Stimulated activated CD4-positive, alpha-beta T cell treated with anti-CD3 and anti-CD28 coated beads, TNF-alpha, amount 100 ng/mL, for 1 hour (primary cell): Measurements from ENCODE around the gene PIANP.

ENCODE experiments used
- DNase-seq, 3 donors: peaks; one replicate each; pipeline ENCODE4 v3.0.0-alpha.2; 2020; ENCODE audit warnings: low read depth in 3 of 3, low spot score in 1 of 3

Gene PIANP

DNA sequence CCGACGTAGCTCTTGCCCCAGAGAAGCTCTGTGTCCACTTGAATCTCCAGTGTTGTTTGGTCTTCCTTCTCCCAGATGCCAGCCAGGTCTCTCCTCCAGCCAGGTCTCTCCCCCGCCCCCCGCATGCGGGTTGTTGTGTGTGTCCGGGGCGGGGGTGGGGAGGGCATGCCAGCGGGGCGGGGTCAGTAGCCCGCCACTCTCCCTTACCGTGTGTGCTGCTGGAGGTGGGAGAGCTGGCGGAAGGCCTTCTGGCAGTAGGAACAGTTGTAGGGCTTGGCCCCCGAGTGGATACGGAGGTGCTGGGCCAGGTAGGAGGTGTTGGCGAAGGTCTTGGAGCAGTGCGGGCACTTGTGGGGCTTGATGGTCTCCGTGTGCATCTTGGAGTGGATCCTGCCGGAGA lies 28.5 kb downstream of the PIANP start:
- DNase-seq, result no peak

DNA sequence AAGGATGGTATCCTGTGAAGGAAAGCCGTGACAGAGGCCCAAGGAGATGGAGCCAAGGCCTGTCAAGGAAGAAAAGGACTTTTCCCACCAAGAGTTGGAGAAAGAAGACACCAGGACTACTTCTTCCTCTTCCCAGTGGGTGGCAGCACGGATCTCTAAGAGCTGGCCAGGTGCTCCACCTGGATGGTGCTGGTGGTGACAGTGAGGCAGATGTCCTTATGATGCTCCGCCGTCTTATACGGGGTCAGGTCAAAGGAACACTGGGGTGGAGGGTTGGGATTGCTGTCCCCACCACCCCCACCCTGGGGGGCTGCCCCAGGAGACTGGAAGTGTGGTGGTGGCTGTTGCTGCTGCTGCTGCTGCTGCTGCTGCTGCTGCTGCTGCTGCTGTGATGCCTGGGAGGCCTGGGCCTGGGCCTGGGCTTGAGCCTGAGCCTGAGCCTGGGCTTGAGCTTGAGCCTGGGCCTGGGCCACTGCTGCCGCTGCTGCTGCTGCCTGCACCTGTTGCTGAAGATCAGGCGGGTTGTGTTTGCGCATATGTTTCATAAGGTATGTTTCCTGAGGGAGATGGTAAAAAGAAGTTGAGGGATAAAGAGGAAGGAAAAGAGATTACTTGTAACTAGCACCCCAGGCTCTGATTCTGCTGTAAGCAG lies 32.9 kb downstream of the PIANP start:
- no peak for DNase-seq

DNA sequence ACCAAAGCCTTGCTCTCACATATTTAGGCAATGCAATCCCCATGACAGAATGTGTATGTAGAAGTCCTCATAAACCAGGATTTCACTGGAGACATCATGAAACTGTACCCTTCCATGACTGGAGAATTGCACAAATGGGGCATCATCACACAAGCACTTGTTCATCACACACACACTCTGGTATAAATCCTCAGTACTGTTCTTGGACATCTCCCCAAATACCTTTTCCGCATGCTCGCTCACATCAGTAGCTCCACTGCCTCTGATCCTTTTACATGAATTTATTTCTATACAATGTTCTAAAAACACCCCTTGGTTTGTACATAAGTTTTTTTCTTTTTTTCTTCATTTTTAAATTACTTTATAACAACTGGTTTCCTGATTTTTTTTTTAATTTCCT lies 34.4 kb downstream of the PIANP start:
- no peak for DNase-seq

DNA sequence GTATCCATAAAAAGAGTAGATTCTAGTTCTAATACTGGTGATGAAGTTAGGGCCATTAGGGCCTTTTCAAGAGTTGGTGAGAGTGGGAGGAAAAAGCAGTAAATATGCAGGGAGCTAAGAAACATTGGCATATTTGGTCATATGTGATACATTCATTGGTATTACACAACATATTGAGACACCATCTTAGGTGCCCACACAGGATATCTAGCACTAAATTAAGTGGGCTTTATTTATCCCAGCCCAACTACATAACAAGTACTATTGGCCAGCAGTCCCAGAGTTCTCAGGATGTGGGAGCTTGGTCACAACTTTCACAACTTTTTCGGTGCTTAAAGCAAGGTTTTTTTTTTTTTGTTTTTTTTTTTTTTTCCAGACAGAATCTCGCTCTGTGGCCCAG lies 35.7 kb downstream of the PIANP start:
- no peak for DNase-seq

DNA sequence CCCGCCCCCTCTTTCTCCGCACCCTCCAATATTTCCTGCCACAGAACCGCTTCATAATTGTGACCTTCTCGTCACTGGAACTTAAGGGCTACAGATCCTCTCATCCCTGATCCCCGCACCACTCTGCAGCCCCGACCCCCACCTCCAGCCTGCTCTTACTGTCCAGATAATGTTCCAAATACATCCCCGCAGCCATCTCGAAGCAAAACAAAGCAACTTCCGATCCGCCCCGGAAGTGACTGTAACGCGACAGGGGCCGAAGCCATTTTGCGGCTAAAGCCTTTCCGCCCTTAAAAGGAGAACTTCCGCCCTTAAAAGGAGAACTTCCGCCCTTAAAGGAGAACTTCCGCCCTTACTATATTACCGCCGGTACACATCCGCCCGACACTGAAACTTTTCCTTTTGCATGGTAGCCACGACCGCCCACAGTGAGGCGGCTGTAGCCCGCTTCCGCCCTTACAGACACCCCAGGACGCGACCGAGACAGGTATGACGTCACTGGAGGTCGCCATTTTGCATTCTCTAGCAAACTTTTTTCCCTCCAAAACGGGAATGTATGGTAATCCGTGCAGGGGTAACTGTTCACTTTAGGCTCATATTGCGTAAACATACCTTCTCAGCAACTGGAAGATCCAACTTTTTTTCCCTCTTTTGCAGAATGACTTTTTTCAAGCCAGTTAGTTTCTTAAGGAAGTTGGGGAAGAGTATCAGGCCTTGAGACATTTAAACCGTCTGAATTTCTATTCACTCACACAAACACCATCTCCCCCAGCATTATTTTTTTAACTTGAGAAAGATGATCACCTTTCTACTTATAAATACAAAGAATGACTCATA lies 37.5 kb downstream of the PIANP start, which contains the start of gene ING4:
TSS of gene ING4 (minus strand) at position 214 of the 837 bp plus-strand sequence. CDS start at position 196, 18 bp downstream.
- DNase-seq, result peak; percentile 82 to 92 (median 90)

DNA sequence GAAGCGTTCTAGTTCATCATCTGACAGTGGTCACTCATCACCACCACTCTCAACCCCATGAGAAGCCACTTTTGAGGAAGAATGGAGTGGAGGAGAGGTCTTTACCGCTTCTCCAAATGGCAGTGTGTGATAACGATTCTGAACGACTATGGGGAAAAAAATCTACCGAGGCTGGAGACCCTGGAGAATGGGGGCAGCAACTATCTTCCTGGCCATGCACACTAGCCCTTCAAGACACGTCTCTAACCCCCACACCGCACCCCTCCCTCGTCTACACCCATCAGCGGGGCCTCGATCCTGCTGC lies 38.1 kb downstream of the PIANP start:
- no peak for DNase-seq

DNA sequence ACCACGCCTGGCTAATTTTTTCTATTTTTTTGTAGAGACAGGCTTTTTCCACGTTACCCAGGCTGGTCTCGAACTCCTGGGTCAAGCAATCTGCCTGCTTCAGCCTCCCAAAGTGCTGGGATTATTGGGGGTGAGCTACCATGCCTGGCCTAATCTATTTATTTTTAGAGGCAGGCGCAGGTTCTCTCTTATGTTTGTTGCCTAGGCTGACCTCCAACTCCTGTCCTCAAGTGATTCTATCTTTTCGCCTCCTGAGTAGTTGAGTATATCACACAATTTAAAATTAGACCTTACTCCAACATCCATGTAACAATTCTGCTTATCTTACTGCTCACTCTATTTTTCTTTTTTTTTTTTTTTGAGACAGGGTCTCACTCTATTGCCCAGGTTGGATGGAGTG lies 46.6 kb downstream of the PIANP start:
- no peak for DNase-seq

DNA sequence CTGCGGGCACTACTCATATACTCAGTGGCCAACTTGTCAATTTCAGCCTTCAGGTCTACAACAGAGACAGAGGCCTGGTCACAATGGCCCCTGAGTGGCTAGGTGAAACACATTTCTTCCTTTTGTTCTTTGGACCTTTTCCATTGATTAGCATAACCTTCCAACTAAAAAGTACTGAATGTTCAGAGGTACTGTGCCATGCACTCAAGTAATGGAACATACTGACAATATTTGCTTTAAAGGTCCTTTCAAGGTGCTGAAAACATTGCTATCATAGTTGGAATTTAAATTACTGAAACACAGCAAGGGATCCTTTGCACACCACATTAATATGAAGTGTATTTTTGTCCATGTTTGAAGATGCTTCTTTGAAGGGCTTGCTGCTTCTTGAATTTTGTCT lies 47.3 kb downstream of the PIANP start:
- no peak for DNase-seq

DNA sequence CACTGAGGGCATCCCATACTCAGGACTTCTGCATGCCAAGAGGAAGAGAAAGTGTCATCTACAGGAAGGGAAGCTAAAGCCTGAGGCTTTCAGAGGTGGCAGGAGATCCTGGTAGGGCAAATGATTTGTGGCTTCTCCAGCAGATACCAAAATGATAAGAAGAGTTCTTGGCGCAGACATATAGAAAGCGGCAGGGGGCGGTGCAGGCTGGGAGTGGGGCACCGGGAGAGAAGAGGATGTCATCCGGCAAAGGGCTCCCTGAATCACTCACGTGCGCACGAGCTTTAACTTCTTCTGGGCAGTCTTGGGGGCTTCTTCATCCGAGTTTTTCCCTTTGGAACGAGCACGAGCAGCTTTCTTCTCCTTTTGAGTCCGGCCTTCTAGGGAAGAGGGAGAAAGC lies 48.2 kb downstream of the PIANP start:
- DNase-seq, result no peak

DNA sequence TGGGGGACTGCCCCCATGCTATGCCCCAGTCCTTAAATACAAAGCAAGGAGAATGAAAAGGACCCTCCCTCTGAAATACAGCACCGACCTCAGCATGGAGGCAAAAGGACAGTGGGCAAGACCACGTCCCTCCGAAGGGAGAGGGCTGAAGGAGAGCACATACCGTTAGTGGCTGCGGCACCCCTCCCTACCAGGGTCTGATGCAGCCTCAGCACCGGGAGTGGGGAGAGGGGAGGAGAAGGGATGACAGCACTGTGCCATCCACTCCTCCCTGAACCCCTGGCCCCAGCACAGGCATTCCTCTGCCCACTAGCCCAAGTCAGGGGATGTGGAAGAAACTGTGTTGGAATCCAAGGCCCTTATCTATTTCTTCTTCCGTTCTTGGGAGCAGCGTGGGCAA lies 49.8 kb downstream of the PIANP start:
- no peak for DNase-seq

DNA sequence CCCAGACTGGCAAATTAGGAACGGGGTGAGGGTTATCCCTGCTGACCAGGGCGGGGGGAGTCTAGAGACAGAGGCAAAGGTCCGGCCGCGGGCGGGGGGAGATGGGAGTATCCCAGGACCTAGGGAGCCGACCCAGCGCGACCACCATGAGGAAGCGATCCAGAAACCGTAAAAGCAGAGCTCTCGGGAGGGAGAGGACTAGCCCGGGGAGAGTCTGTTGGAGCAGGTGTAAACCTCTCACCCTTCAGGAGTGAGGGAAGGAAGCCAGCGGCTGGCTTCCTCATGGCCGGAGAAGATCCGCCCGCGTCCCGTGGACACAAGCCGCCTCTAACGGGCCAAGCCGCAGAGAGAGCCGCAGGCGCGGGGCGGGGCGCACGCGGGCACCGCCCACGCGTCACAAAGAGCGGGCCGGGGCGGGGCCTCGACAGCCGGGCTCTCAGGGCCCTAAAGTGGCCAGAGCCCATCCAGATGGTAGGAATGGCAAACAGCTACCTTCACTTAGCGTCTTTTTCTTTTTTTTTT lies 53.5 kb downstream of the PIANP start, which contains the start of gene ACRBP:
TSS of gene ACRBP (minus strand) at position 350 of the 522 bp plus-strand sequence. CDS start at position 284, 66 bp downstream.
- DNase-seq, result no peak

DNA sequence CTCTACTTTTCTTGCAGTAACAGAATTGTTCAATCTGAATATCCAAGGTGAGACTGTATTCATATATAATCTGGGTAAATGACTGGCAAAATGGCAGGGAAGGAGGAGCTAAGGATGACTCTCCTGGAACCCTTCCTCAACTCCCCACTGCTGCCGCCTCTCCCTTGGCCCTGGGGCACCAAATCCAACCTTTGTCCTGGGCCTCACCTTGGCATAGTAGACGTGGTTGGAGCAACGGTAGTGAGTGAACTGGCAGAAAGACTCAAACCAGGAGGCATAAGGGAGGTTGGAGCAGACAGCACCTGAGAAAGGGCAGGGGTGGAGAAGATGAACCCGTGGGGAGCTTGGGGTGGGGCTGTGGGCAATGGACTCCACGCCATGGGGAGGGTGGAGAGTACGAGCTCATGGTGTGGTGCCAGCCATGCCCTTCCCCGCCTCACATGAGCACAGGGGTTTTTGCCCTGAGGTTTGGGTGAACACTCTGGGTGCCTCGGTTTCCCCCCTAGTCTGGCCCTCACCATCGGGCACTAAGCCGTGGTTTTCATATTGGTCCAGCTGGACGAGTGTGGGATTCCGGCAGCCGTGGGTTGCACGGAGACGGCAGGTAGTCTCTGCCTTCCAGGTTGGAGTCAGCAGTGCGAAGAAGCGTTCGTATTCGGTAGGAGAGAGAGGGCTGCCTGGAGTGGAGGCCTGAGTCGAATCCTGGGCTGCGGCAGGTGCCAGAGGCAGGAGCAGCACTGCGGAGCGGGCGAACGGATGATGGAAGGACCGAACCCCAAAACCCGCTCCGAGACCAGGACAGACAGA lies 54.1 kb downstream of the PIANP start:
- DNase-seq, result no peak

DNA sequence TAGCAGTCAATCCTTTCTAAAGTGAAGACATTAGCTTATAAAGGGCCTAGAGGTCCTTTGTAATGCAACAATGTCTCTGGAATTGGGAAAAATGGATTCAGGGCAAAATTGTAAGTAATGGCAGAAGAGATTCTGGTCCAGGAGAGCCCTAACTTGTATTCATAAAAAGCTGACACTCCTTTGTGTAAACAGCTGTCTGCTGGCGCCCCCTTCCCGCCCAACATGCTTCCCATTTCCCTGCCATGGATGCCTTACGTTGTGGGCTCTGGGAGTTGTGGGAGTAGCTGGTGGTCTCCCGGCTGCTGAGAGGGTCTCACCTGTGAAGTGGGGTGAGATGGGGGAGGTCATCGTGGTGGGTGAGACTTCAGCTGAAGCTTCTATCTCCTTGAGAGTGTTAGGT lies 55.7 kb downstream of the PIANP start:
- no peak for DNase-seq

DNA sequence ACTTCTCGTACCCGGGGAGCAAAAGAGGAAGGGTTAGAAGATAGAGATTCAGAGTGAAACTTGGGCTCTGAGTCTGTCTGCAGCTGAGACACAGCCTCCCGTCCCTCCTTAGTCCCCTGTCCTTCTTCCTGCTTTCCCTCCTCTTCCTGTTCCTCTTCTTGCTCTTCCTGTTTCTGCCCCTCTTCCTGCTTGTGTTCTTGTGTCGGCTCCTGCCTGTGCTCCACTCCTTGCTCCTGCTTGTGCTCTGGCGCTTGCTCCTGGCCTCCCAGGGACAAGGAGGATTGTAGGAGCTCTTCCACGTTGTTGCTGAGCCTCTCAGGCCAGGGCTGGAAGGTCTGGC lies 56.4 kb downstream of the PIANP start:
- no peak for DNase-seq
